ENCODE results near the gene ZFAND3. TPM values are rescaled to one million over a fixed set of nuclear protein-coding genes. Genes with fewer than 3 reads are reported as not detected.

Gene ZFAND3
- total RNA-seq, 1 experiment from 2014 or later, result 22.2 TPM

GRCh38 chr6:37993596-37993995 lies 174.1 kb downstream of the ZFAND3 start:
- Histone ChIP-seq H3K9me3 (ENCODE audit: low read length) (no peaks in the 10 kb centered on the region), H3K36me3 (ENCODE audit: low read depth, low read length) (no peaks in the 10 kb centered on the region), H3K9me2 (replicated peaks; ENCODE audit: low read length) (no peaks in the 10 kb centered on the region), H2AFZ (ENCODE audit: low read length) (no peak overlapping the region), H3K4me3 (ENCODE audit: low read length) (no peak overlapping the region), H3K27me3 (ENCODE audit: low read length) (no peaks in the 10 kb centered on the region), H4K20me1 (ENCODE audit: low read length) (peaks cover 29% of the 10 kb centered on the region; the same call in 1 of the 2 replicates), H3K4me1 (ENCODE audit: insufficient read depth, low read length) (peaks cover 12% of the 10 kb centered on the region), H3F3A (ENCODE audit: low read length, unreplicated experiment) (no peaks in the 10 kb centered on the region), H3K79me2 (ENCODE audit: low read length) (peaks cover 84% of the 10 kb centered on the region), H3K4me2 (ENCODE audit: low read length) (no peak overlapping the region), H3K9ac (ENCODE audit: low read length) (no peak overlapping the region), H3K27ac (ENCODE audit: low read length) (no peak overlapping the region)
- no peak for TF ChIP-seq EZH2 (IDR thresholded peaks at IDR 0.05; ENCODE audit: low read length, unreplicated experiment)
- TF ChIP-seq EZH2phosphoT487 (IDR thresholded peaks at IDR 0.05; ENCODE audit: borderline replicate concordance, low read length), result no peak
- no peak for TF ChIP-seq CTCF (conservative IDR thresholded peaks at IDR 0.05; ENCODE audit: low read depth, low read length)
- CTCF ChIA-PET, result interaction anchor here (0.7 kb wide), 1 partner anchor 40 kb away, joined by 3 read pairs; no protein-coding TSS in a partner anchor
- POLR2A ChIA-PET (ENCODE audit: unreplicated experiment), result no interaction called here
- no TSS peak for BruUV-seq (replicated peaks)
- DNase-seq (no peak), ATAC-seq (no peak)
- intact Hi-C loops (cut with micrococcal nuclease), result no loop called here

- TF ChIP-seq EZH2 (IDR thresholded peaks at IDR 0.05; ENCODE audit: low read length, unreplicated experiment), result no peak
- no peak for TF ChIP-seq CTCF (conservative IDR thresholded peaks at IDR 0.05; ENCODE audit: low read depth, low read length)
- TF ChIP-seq EZH2phosphoT487 (IDR thresholded peaks at IDR 0.05; ENCODE audit: borderline replicate concordance, low read length), result no peak
- Histone ChIP-seq H3K4me1 (ENCODE audit: insufficient read depth, low read length) (peaks cover 12% of the 10 kb centered on the region), H3K4me3 (ENCODE audit: low read length) (no peak overlapping the region), H3K4me2 (ENCODE audit: low read length) (peak overlapping the region; percentile 2; the same call in 1 of the 2 replicates), H3K9me2 (replicated peaks; ENCODE audit: low read length) (no peaks in the 10 kb centered on the region), H3K79me2 (ENCODE audit: low read length) (peaks cover 84% of the 10 kb centered on the region), H3K36me3 (ENCODE audit: low read depth, low read length) (no peaks in the 10 kb centered on the region), H3K27me3 (ENCODE audit: low read length) (no peaks in the 10 kb centered on the region), H3F3A (ENCODE audit: low read length, unreplicated experiment) (no peaks in the 10 kb centered on the region), H3K9me3 (ENCODE audit: low read length) (no peaks in the 10 kb centered on the region), H4K20me1 (ENCODE audit: low read length) (peaks cover 28% of the 10 kb centered on the region; the same call in 1 of the 2 replicates), H3K27ac (ENCODE audit: low read length) (no peak overlapping the region), H3K9ac (ENCODE audit: low read length) (no peak overlapping the region), H2AFZ (ENCODE audit: low read length) (no peak overlapping the region)
- peak; percentile 71 for ATAC-seq
- intact Hi-C loops (cut with micrococcal nuclease), result no loop called here
- peak; percentile 42 for DNase-seq
- ChIA-PET CTCF (no interaction called here), POLR2A (ENCODE audit: unreplicated experiment) (no interaction called here)
- BruUV-seq (replicated peaks), result no TSS peak
Observed at GRCh38 chr6:37994223-37994622, 174.7 kb downstream of the ZFAND3 start.

- ATAC-seq, result no peak
- Histone ChIP-seq H3K36me3 (ENCODE audit: low read depth, low read length) (no peaks in the 10 kb centered on the region), H3K4me3 (ENCODE audit: low read length) (no peak overlapping the region), H3K79me2 (ENCODE audit: low read length) (peaks cover 67% of the 10 kb centered on the region), H3K4me1 (ENCODE audit: insufficient read depth, low read length) (peaks cover 8% of the 10 kb centered on the region), H3K27me3 (ENCODE audit: low read length) (no peaks in the 10 kb centered on the region), H3K4me2 (ENCODE audit: low read length) (no peak overlapping the region), H2AFZ (ENCODE audit: low read length) (no peak overlapping the region), H3K9me3 (ENCODE audit: low read length) (no peaks in the 10 kb centered on the region), H3K9me2 (replicated peaks; ENCODE audit: low read length) (no peaks in the 10 kb centered on the region), H4K20me1 (ENCODE audit: low read length) (peaks cover 27% of the 10 kb centered on the region), H3K27ac (ENCODE audit: low read length) (no peak overlapping the region), H3K9ac (ENCODE audit: low read length) (no peak overlapping the region), H3F3A (ENCODE audit: low read length, unreplicated experiment) (no peaks in the 10 kb centered on the region)
- intact Hi-C loops (cut with micrococcal nuclease), result no loop called here
- CTCF ChIA-PET, result no interaction called here
- no peak for TF ChIP-seq EZH2 (IDR thresholded peaks at IDR 0.05; ENCODE audit: low read length, unreplicated experiment)
- TF ChIP-seq EZH2phosphoT487 (IDR thresholded peaks at IDR 0.05; ENCODE audit: borderline replicate concordance, low read length), result no peak
- no peak for TF ChIP-seq CTCF (conservative IDR thresholded peaks at IDR 0.05; ENCODE audit: low read depth, low read length)
- DNase-seq, result no peak
- no TSS peak for BruUV-seq (replicated peaks)
- POLR2A ChIA-PET (ENCODE audit: unreplicated experiment), result no interaction called here
Observed at GRCh38 chr6:37998366-37998765, 178.8 kb downstream of the ZFAND3 start.

All from PC-3 (cell line).